Frontal cortex (tissue), 4 donors: Measurements from ENCODE around the gene TOB2. TPM values are rescaled to one million over a fixed set of nuclear protein-coding genes. Genes with fewer than 3 reads are reported as not detected.
"Not testable (repeated sequence)": the region's sequence is repeated elsewhere in the genome, so short reads cannot be mapped to it uniquely, and the experiment has no call there.

Experiments used
- DNase-seq, 2 donors: peaks; one replicate each; pipeline ENCODE4 v3.0.0; 2012; ENCODE audit warnings: low spot score in 2 of 2
- FAIRE-seq: peaks from 2 replicates; lab custom pipeline; 2012; peaks lifted over from hg19 to GRCh38; lab: Jason Lieb, UNC
- total RNA-seq: library from RNA; depleted of rRNA; stranded (reverse); fragments of >200 nt; gene quantifications from one replicate; pipeline ENCODE4 v1.2.3, GENCODE V29; 2014
- donor health status: control.
- donor health status: control.
- donor health status: control.

TOB2 gene
- total RNA-seq, 1 donor from 2014 or later = 10.2 TPM

DNA sequence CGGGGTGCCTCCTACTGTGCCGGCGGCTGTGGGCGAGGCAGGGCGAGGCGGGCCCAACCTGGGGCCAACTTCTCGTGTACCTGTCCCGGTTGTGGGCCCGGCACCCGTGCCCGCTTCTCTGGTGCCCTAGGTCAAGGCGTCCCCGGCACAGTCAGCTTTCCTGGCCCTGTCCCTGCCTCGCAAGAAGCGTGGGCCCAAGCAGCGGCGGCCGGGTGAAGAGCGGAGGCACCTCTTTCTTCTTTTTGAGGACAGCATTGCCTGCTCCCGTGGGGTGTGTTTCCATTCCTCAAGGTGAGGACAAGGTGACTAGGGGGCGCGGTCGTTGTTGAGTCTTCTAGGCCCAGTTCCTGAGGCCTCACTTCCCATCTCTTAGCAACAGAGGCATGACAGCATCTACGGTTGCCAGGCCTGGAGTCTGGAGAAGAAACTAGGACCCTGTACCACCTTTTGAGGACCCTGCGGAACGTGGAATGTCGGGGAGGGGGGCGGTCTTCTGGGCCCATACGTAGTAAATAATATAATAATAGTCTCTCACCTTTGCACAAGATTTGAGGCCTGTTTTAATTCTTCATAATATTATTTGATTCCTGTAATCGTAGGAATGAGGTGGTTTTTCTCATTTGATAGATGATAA lies 22.7 kb upstream of the TOB2 start:
- FAIRE-seq = no peak
- DNase-seq = no peak

DNA sequence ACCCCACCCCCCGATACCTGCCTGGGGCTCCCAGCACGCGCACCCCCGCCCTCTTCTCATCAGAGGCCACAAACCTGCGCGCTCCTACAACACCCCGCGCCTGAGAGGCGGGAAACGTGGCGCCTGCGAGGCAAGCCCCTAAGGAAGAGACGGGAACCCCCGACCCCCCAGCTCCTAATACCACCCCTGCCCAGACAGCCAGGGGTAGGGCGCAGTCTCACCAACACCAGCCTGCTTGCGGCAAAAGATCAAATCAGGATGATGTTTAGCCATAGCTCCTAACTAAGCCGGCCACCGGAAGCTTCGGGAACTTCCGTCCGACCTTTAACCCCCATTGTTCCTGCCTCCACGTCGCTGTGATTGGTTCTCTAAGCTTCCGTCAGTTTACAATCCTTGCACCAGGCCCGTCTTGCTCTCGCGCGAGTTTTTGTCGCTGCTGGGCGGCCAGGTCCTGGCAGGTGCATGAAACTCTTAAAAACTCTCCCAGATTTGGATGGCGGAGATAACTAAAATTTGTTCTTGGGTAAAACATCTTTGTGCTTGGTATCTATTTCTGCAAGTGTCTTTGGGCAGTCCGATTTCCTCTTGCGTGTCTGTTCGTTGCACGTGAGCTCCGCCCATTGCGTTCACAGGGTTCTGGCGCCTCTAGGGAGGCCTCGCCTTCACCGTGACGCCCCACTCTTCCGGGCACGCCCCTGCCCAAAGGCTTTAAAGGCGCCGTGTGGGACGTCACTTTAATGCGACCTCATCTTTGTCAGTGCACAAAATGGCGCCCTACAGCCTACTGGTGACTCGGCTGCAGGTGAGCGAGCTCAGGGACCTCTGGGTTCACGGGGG lies 22.0 kb upstream of the TOB2 start, which contains the start of the genes ACO2 and PHF5A:
TSS of gene ACO2 (plus strand) at position 737 of the 837 bp plus-strand sequence. CDS start at position 767, 30 bp downstream.
TSS of gene PHF5A (minus strand) at position 312 of the 837 bp plus-strand sequence. CDS start at position 273, 39 bp downstream.
- FAIRE-seq = peak; percentile 53
- DNase-seq = peak; percentile 83 to 95

DNA sequence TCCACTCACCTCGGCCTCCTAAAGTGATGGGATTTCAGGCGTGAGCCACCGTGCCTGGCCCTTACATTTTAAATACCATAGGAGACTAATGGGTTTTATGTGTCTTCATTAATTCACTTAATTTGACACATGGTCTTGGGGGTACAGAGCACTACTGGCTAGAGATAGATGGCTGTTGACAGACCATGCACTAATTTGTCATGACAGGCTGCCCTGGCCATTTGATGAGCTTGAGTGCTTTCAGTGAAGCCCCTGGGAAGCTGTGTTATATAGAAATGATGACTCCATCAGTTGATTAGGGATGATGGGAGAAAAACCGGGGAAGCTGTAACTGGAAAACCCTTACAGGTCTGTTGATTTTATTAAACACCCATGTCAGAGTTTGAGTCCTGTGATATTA lies 15.3 kb upstream of the TOB2 start:
- no peak for DNase-seq
- no peak for FAIRE-seq

DNA sequence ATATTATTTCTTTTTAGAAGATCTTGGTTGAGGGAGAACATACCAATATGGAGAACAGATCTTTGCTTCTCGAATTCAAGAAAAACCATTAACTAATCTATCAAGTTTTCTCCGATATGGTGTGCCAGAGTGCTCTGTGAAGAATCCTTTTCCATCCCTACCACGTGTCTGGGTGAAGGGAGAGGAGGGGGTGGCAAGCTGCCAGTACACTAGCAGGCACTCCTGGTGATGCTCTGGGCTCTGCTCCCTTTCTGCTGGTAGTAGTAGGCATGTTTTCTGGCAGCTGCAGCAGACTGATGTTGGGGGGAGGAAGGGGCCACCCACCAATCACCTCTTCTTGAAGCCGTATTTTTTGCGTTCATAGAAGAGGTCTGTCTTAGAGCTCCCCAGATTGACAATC lies 13.5 kb upstream of the TOB2 start:
- not testable (repeated sequence) for FAIRE-seq, DNase-seq

DNA sequence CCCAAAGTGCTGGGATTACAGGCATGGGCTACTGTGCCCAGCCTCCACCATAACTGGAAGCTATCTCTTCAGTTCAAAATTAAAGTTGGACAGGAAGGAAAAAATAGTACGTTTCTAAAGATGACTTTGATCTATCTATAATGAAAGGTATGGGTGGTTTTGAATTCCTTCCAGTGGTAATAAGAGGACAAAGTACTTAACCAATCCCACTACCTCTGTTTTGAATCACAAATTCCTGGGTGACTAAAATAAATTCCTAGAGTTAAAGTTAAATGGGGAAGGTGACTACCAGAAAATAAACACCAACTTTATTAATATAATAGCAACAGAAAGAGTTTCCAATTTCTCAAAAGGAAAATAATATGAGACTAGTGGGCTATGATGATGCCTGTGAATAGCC lies 12.8 kb upstream of the TOB2 start:
- DNase-seq (no peak), FAIRE-seq (no peak)

DNA sequence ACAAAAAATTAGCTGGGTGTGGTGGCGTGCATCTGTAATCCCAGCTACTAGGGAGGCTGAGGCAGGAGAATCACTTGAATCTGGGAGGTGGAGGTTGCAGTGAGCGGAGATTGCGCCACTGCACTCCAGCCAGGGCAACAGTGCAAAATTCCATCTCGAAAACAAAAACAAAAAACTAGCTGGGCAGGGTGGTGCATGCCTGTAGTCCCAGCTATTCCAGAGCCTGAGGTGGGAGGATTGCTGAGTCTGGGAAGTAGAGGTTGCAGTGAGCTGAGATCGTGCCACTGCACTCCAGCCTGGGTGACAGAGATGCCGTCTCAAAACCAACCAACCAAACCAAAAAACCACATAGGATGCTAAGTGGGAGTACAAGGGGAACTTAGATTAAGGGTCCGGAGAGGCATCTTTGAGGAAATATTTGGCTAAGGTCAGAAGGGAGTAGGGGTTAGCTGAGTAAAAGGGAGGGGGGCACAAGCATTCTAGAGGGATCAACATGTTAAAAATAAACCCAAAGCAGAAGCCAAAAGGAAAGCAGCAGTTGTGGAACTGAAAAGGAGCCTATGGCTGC lies 11.6 kb upstream of the TOB2 start:
- FAIRE-seq (no peak), DNase-seq (no peak)

DNA sequence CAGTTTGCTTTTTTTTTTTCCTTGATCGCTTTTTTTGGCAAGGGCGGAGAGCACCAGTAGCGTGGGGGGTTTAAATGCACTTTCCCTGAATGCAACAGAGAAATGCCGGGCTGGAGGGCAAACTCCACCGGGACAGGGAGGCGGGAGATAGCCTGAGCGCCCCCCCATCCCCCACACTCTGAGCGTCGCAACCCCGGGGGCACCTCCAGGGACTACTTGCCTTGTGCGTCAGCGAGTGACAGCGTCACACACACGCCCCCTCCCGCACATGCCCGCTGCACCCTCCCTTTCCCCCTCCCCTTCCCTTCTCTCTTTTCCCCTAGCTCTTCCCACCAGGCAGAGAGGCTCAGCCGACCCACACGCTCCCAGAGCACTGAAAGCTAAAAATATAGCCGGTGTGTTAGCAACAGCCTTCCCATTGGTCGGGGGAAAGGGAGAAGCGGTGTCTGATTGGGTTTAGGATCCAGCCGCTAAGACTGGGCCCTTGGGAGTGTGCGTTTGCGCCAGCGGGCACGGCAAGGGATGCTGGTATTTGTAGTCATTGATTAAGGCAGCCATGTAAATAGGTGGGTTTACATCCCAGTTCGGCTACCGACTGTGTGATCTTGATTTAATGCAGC lies 1.7 kb upstream of the TOB2 start:
- peak; percentile 96 for FAIRE-seq
- DNase-seq = peak; percentile 81

DNA sequence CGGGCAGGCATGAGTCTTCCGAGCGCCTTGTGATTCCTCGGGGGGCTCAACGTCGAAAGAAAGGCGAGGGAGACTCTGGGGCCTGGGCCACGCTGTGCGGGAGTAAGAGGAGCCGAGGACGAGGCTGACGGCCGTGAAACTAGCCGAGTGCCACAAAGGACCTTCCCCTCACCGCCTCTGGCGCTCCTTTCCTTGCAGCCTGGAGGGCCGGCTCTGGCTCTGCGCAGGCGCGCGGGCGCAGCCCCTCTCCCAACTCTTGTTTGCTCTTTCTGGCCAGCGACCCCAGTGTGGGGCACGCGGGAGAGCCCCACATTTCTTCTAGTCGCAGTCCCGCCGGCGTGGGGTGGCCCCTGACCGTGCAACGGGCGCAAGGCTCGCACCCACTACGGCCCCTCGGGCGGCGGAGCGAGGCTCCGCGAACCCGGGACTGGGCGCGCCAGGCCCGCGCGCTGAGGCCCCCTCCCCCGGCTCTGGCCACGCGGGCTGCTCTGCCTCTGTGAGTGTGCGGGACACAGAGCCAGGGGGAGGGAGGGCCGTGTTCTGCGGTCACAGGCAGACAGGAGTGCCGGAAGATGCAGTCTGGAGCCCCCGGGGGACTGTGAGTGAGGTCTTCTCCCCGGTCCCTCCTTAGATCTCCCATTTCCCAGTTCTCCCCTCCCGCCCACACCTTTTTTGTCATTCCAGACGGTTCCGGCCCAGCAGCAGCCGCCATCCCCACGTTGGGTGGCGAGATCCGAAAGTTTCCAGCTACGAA lies 1.0 kb upstream of the TOB2 start:
- no peak for FAIRE-seq
- no peak for DNase-seq

DNA sequence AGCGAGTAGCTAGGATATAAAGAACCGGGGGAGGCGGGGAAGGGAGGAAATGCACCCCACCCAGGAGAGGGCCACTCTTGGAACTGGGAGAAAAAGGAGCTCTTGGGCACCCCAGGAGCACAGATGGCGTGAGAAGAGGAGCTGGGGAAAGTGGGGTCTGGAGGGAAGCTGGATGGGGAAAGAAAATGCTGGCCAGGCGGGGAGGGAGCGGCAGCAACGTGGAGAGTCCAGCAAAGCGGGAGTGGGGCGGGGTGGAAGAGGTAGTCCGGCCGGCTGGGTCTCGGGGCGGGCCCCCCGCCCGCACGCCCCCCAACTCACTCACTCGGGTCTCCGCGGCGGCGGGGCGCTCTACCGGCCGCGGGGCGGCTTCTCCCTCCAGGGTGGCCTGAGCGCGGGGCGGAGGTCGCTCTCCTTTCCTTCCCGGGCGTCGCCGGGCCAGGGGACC lies 522 bp downstream of the TOB2 start:
- no peak for DNase-seq
- FAIRE-seq = no peak

DNA sequence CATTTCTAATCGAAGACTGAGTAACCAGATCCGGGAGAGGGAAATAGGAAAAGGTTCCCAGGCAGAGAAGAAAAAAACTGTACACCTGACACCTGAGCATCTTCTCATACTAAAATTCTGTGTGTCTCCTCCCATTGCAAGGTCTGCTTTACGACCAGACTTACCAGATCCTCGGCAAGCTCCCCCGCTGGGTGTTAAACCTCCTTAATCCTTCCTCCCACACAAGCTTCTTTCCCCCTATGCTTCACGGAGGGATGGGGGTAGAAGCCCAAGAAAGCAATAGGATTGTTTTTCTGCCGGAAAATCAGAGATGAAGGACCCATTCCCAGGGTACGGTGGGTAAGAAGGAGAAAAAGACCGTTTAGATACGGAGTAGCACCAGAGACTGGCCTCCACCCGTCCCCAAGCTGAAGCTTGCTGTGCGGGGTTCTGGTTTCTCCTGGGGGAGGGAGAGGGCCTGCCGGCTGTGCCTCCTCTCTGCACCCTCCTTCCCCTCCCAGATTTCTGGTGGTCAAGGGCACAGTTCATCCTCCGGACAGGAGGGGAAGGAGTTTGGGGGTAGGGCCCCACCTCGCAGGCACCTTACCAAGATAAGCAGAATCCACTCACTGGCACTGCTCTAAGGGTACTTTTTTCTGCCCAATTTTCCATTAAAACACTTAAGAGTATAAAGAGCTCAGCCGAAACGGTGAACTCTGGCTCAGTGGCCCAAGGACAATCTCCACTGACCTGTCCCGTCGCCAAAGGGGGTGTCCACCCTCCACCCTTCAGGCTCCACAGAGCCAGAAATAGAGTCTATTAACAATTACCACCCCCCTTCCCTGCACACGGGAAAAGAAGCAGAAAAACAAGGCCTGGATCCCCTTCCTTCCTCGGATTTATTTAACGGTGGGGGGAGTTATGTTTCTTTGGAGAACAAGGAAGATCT lies 1.2 kb downstream of the TOB2 start:
- DNase-seq (no peak), FAIRE-seq (no peak)

DNA sequence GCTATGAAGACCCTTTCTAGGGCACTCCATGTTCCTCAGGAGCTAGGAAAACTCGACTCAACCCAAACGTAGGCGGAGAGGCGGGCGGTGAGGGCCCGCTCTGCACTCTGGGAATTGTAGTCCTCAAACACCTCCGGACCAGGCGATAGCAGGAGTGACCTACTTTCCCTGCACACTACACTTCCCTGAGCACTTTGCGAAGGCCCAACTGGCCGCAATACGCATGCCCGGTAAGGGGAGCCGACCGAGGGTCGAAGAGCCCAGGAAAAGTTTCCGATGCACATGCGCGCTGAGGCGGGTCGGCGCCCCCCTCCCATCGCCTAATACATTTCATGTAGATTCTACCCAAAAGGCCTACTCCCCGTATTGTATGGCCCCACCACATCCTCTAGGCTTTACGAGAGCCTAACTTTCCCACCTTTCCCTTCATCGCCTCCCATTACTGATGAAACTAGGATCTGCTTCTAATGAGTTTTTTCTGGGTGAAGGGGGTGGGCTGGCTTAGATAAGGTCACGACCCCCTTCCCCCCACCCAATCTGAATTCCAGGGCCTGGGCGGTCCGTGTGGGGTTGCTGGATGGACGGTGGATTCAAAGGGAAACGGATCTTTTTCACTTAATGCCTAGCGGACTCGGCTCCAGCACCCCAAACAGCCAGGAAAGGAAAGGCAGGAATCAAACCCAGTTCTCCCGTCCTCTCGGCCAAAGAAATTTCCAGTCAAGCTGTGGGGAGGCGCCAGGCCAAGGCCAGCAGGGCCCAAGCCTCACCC lies 2.1 kb downstream of the TOB2 start:
- FAIRE-seq = no peak
- peak; percentile 64 to 77 for DNase-seq

DNA sequence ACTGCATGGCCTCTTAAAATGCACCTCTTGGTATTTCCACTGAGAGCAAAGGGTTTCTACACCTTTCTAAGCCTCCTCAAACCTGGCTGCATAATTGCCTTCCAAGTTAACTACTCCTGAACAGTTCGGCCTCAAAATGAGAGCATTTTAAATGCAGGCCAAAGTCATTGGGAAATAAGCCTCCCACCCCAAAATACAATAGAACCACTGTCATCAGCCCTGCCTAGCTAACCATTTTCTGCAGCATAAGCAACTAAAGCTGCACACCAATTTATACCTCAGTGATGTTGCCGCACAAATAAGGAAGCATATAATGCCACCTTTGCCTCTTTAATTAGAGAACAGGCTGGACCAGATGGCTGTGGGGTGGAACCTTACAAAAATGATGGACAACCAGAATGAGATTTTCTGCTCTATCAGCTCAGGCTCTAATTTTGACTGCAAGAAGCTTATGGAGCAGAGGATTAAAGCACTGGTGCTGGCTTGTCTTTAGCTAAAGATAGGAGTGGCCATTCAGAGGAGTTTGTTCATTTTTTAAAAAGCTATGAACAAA lies 4.3 kb downstream of the TOB2 start:
- DNase-seq = no peak
- FAIRE-seq = no peak

DNA sequence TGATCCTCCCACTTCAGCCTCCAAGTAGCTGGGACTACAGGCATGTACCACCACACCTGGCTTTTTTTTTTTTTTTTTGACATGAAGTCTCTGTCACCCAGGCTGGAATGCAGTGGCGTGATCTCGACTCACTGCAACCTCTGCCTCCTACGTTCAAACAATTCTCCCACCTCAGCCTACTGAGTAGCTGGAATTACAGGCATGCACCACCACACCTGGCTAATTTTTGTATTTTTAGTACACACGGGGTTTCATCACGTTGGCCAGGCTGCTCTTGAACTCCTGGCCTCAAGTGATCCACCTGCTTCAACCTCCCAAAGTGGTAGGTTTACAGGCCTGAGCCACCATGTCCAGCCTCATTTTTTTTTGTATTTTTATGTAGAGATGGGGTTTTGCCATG lies 6.1 kb downstream of the TOB2 start:
- DNase-seq, FAIRE-seq: not testable (repeated sequence)

DNA sequence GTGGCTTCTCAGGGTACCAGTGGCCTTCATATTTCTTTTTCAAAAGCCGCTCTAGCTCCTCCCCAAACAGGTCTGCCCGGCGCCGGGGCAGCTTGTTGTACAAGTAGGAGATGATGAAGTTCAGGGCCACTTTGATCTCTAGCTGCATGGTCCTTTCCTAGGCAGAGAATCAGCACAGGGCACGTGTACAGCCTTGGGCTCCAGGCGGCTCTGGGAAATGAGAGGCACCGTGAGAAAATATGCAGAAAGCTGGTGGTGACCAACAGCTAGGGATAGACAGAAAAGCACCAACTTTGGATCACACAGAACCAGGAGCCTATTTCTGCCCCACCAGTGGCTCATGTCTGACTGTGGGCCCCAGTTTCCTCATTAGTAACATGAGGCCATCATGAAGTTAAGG lies 9.4 kb downstream of the TOB2 start:
- FAIRE-seq (no peak), DNase-seq (no peak)

DNA sequence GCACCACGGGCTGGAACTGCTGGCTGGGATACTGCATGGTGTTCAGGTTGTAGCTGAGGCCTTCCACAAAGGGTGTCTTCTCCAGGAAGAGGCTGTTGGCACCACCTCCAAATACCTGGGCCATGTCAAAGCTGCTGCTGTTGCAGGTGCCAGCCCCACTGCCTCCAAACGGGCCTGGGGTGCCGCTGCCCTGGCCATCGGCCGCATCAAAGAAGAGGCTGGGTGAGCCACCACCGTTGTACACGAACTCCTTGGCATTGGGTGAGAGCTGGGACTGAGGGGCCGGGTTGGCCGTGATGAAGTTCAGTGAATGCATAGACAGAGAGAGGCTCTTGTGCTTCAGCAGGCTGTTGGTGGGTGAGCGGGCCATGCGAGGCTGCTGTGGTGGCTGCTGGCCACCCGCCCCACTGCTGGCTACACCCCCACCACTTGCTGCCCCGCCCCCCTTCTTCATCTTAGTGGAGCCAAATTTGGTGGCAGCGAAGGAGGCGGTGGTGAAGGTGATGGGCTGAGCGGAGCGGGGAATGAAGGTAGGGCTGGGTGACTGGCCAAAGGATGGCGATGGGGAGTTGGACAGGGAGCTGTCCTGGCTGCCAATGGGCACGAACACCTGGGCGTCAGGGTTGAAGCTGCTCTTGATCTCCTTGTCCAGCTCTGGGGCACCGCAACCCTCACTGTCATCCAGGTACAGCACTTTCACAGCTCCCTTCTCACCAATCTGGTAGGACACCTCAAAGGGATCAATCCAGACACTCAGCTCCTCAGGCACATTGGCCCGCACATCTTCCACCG lies 10.1 kb downstream of the TOB2 start:
- DNase-seq = no peak
- FAIRE-seq = no peak

DNA sequence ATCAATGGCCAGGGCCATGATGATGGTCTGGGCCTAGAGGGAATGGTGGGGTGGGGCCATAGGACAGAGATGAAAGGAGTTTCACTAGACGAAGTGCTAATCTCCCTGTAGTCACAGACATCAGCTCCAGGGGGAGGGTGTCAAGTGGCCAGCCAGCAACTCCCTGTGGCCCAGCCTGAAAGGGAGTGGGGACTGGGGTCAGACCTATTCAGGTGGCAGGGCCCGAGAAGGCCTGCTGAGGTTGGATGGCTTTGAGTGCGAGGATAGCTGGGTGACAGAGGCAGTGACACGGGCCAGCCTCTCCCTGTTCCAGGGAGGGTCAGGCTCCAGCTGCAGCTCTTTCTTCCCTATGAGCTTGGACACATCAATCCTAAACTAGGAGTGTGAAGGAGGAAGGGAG lies 11.0 kb downstream of the TOB2 start:
- no peak for FAIRE-seq

More for the DNA sequence above, 11.0 kb downstream of the TOB2 start:
- DNase-seq = no peak
